ENCODE data around the gene EPHA3. TPM values are rescaled to one million over a fixed set of nuclear protein-coding genes. Genes with fewer than 3 reads are reported as not detected.

EPHA3 gene
- total and polyA plus RNA-seq, 2 of the 4 experiments (the other 2 are of a cell fraction) = 0.10 to 0.18 TPM

- H2BK120ac ChIP-seq (ENCODE audit: low read depth, low read length) = no peak overlapping the region
Observed at GRCh38 chr3:89268059-89268458, 160.6 kb downstream of the EPHA3 start.

More at GRCh38 chr3:89268059-89268458, 160.6 kb downstream of the EPHA3 start:
- Histone ChIP-seq H2BK20ac (ENCODE audit: low read depth, low read length) (no peak overlapping the region), H3K4me3 (ENCODE audit: insufficient read depth, low read depth, low read length) (no peak overlapping the region), H3K9ac (ENCODE audit: low read depth, low read length) (no peak overlapping the region), H4K5ac (ENCODE audit: low read depth, low read length) (no peak overlapping the region), H3K27ac (ENCODE audit: insufficient read depth, low read length) (no peak overlapping the region), H4K8ac (ENCODE audit: low read depth in 2 of 2, low read length in 2 of 2) (no peak overlapping the region), H3K4ac (ENCODE audit: low read depth, low read length) (no peak overlapping the region), H2AK5ac (ENCODE audit: low read depth, low read length) (no peak overlapping the region), H3K9me1 (ENCODE audit: insufficient read depth, low read length) (no peaks in the 10 kb centered on the region), H3K56ac (ENCODE audit: extremely low read depth, insufficient read depth, low read length) (no peak overlapping the region), H2AFZ (replicated peaks; ENCODE audit: low read length, poor library complexity) (no peak overlapping the region), H3K4me2 (ENCODE audit: low read depth, low read length) (no peak overlapping the region), H3K9me3 (ENCODE audit: control insufficient read depth, insufficient read depth, low read length) (no peaks in the 10 kb centered on the region), H3K27me3 (ENCODE audit: control insufficient read depth, insufficient read depth, low read length) (no peaks in the 10 kb centered on the region), H3K14ac (replicated peaks; ENCODE audit: low read depth, low read length) (no peak overlapping the region), H4K91ac (ENCODE audit: insufficient read depth, low read depth, low read length) (no peak overlapping the region), H2AK9ac (replicated peaks; ENCODE audit: low read depth, low read length, poor library complexity) (no peak overlapping the region), H3K4me1 (ENCODE audit: control insufficient read depth, insufficient read depth, low read length) (no peaks in the 10 kb centered on the region), H3K79me1 (ENCODE audit: low read depth in 1 of 2, low read length in 2 of 2) (no peaks in the 10 kb centered on the region), H3K18ac (ENCODE audit: low read depth, low read length) (no peak overlapping the region), H3K23ac (ENCODE audit: low read depth, low read length) (no peak overlapping the region), H3K36me3 (ENCODE audit: control insufficient read depth, insufficient read depth, low read length) (no peaks in the 10 kb centered on the region), H4K20me1 (ENCODE audit: insufficient read depth, low read length) (no peaks in the 10 kb centered on the region), H2BK15ac (ENCODE audit: low read depth, low read length) (no peak overlapping the region), H2BK5ac (ENCODE audit: low read depth, low read length, poor library complexity, severe bottlenecking) (no peak overlapping the region)
- BruUV-seq (replicated peaks) = no TSS peak
- ATAC-seq (ENCODE audit: low read depth) (no peak), DNase-seq (no peak)
- ChIA-PET POLR2A (ENCODE audit: unreplicated experiment) (no interaction called here), CTCF (no interaction called here)
- intact Hi-C loops (cut with micrococcal nuclease) = no loop called here
- no CpG with 5 or more reads among the region's 1 CpG for WGBS, 2 experiments (ENCODE audit: extremely low coverage in 2 of 2, insufficient read length in 1 of 2)
- TF ChIP-seq ELK1 (IDR thresholded peaks at IDR 0.05; ENCODE audit: borderline replicate concordance, low read depth, low read length) (no peak), MXI1 (IDR thresholded peaks at IDR 0.05; ENCODE audit: borderline replicate concordance, low read depth, low read length) (no peak), FOS (IDR thresholded peaks at IDR 0.05; ENCODE audit: low read depth, low read length) (no peak), CHD1 (IDR thresholded peaks at IDR 0.05; ENCODE audit: low read depth, low read length) (no peak), RFX5 (IDR thresholded peaks at IDR 0.05; ENCODE audit: low read depth, low read length) (no peak), RAD21 (IDR thresholded peaks at IDR 0.05; ENCODE audit: low read length) (no peak), MAFK (IDR thresholded peaks at IDR 0.05; ENCODE audit: low read depth, low read length) (no peak), CTCF (conservative IDR thresholded peaks at IDR 0.05; ENCODE audit: low read depth, low read length) (no peak)
- dilution Hi-C loops (cut with HindIII; ENCODE audit: low sequenced_read_pairs, unreplicated experiment) = no loop called here
- in situ Hi-C loops (cut with MboI; ENCODE audit: low sequenced_read_pairs) = no loop called here
